ENCODE data around the gene CLEC7A.

CLEC7A gene

GRCh38 chr12:10094646-10095395 lies 35.2 kb downstream of the CLEC7A start:
- Histone ChIP-seq H3K27ac (ENCODE audit: low read length) (no peak overlapping the region), H3K4me1 (ENCODE audit: control insufficient read depth, insufficient read depth, low read length) (peaks cover 1% of the 10 kb centered on the region; the same call in 1 of the 2 replicates), H3K36me3 (ENCODE audit: control insufficient read depth, insufficient read depth, low read length) (no peaks in the 10 kb centered on the region), H3K4me3 (ENCODE audit: low read length) (no peak overlapping the region), H3K9me3 (ENCODE audit: control insufficient read depth, insufficient read depth, low read length) (no peaks in the 10 kb centered on the region), H3K27me3 (ENCODE audit: control insufficient read depth, insufficient read depth, low read length) (no peaks in the 10 kb centered on the region)
- no CpG with 5 or more reads among the region's 4 CpGs for WGBS (ENCODE audit: insufficient coverage, insufficient read length)
- no peak for DNase-seq (ENCODE audit: low read depth, low spot score)

- Histone ChIP-seq H3K4me3 (ENCODE audit: low read length) (no peak overlapping the region), H3K27me3 (ENCODE audit: control insufficient read depth, insufficient read depth, low read length) (no peaks in the 10 kb centered on the region), H3K27ac (ENCODE audit: low read length) (no peak overlapping the region), H3K9me3 (ENCODE audit: control insufficient read depth, insufficient read depth, low read length) (no peaks in the 10 kb centered on the region), H3K4me1 (ENCODE audit: control insufficient read depth, insufficient read depth, low read length) (no peaks in the 10 kb centered on the region), H3K36me3 (ENCODE audit: control insufficient read depth, insufficient read depth, low read length) (no peaks in the 10 kb centered on the region)
- WGBS (ENCODE audit: insufficient coverage, insufficient read length) = no CpG with 5 or more reads among the region's 8 CpGs
- DNase-seq (ENCODE audit: low read depth, low spot score) = no peak
These were observed 40.8 kb downstream of the CLEC7A start for GRCh38 chr12:10088955-10089900.

GRCh38 chr12:10088031-10088430 lies 42.0 kb downstream of the CLEC7A start:
- H3K4me1 ChIP-seq (ENCODE audit: control insufficient read depth, insufficient read depth, low read length) = no peaks in the 10 kb centered on the region
- no peaks in the 10 kb centered on the region for H3K36me3 ChIP-seq (ENCODE audit: control insufficient read depth, insufficient read depth, low read length)
- no peak overlapping the region for H3K4me3 ChIP-seq (ENCODE audit: low read length)
- H3K27me3 ChIP-seq (ENCODE audit: control insufficient read depth, insufficient read depth, low read length) = no peaks in the 10 kb centered on the region
- H3K9me3 ChIP-seq (ENCODE audit: control insufficient read depth, insufficient read depth, low read length) = no peaks in the 10 kb centered on the region
- no peak overlapping the region for H3K27ac ChIP-seq (ENCODE audit: low read length)
- no peak for DNase-seq (ENCODE audit: low read depth, low spot score)

- H3K9me3 ChIP-seq (ENCODE audit: control insufficient read depth, insufficient read depth, low read length) = no peaks in the 10 kb centered on the region
- H3K27ac ChIP-seq (ENCODE audit: low read length) = no peak overlapping the region
- no peaks in the 10 kb centered on the region for H3K36me3 ChIP-seq (ENCODE audit: control insufficient read depth, insufficient read depth, low read length)
- WGBS (ENCODE audit: insufficient coverage, insufficient read length) = no CpG with 5 or more reads among the region's 3 CpGs
- no peaks in the 10 kb centered on the region for H3K4me1 ChIP-seq (ENCODE audit: control insufficient read depth, insufficient read depth, low read length)
- no peak overlapping the region for H3K4me3 ChIP-seq (ENCODE audit: low read length)
- no peak for DNase-seq (ENCODE audit: low read depth, low spot score)
- H3K27me3 ChIP-seq (ENCODE audit: control insufficient read depth, insufficient read depth, low read length) = no peaks in the 10 kb centered on the region; the same call in 1 of the 2 replicates
These were observed 43.6 kb downstream of the CLEC7A start for GRCh38 chr12:10086387-10086786.

GRCh38 chr12:10084733-10085132 lies 45.3 kb downstream of the CLEC7A start:
- DNase-seq (ENCODE audit: low read depth, low spot score) = no peak
- Histone ChIP-seq H3K9me3 (ENCODE audit: control insufficient read depth, insufficient read depth, low read length) (no peaks in the 10 kb centered on the region), H3K4me3 (ENCODE audit: low read length) (no peak overlapping the region), H3K27me3 (ENCODE audit: control insufficient read depth, insufficient read depth, low read length) (no peaks in the 10 kb centered on the region; the same call in 1 of the 2 replicates), H3K4me1 (ENCODE audit: control insufficient read depth, insufficient read depth, low read length) (no peaks in the 10 kb centered on the region), H3K27ac (ENCODE audit: low read length) (no peak overlapping the region), H3K36me3 (ENCODE audit: control insufficient read depth, insufficient read depth, low read length) (no peaks in the 10 kb centered on the region)
- no CpG with 5 or more reads among the region's 6 CpGs for WGBS (ENCODE audit: insufficient coverage, insufficient read length)

GRCh38 chr12:10082117-10082874 lies 47.7 kb downstream of the CLEC7A start:
- Histone ChIP-seq H3K36me3 (ENCODE audit: control insufficient read depth, insufficient read depth, low read length) (no peaks in the 10 kb centered on the region), H3K4me3 (ENCODE audit: low read length) (no peak overlapping the region), H3K9me3 (ENCODE audit: control insufficient read depth, insufficient read depth, low read length) (no peaks in the 10 kb centered on the region), H3K27me3 (ENCODE audit: control insufficient read depth, insufficient read depth, low read length) (no peaks in the 10 kb centered on the region; the same call in 1 of the 2 replicates), H3K4me1 (ENCODE audit: control insufficient read depth, insufficient read depth, low read length) (no peaks in the 10 kb centered on the region), H3K27ac (ENCODE audit: low read length) (no peak overlapping the region)
- no peak for DNase-seq (ENCODE audit: low read depth, low spot score)
- no CpG with 5 or more reads among the region's 5 CpGs for WGBS (ENCODE audit: insufficient coverage, insufficient read length)

GRCh38 chr12:10075451-10075850 lies 54.5 kb downstream of the CLEC7A start:
- H3K36me3 ChIP-seq (ENCODE audit: control insufficient read depth, insufficient read depth, low read length) = no peaks in the 10 kb centered on the region
- H3K27me3 ChIP-seq (ENCODE audit: control insufficient read depth, insufficient read depth, low read length) = no peaks in the 10 kb centered on the region
- no peaks in the 10 kb centered on the region for H3K9me3 ChIP-seq (ENCODE audit: control insufficient read depth, insufficient read depth, low read length)

GRCh38 chr12:10073261-10073660 lies 56.7 kb downstream of the CLEC7A start:
- no peak for DNase-seq (ENCODE audit: low read depth, low spot score)
- no peaks in the 10 kb centered on the region for H3K4me1 ChIP-seq (ENCODE audit: control insufficient read depth, insufficient read depth, low read length)
- no CpG with 5 or more reads among the region's 5 CpGs for WGBS (ENCODE audit: insufficient coverage, insufficient read length)

More at GRCh38 chr12:10075451-10075850, 54.5 kb downstream of the CLEC7A start:
- no peak overlapping the region for H3K27ac ChIP-seq (ENCODE audit: low read length)
- no peaks in the 10 kb centered on the region for H3K4me1 ChIP-seq (ENCODE audit: control insufficient read depth, insufficient read depth, low read length)
- H3K4me3 ChIP-seq (ENCODE audit: low read length) = no peak overlapping the region
- DNase-seq (ENCODE audit: low read depth, low spot score) = no peak

GRCh38 chr12:10072131-10072530 lies 57.9 kb downstream of the CLEC7A start:
- no peak overlapping the region for H3K27ac ChIP-seq (ENCODE audit: low read length)
- H3K9me3 ChIP-seq (ENCODE audit: control insufficient read depth, insufficient read depth, low read length) = no peaks in the 10 kb centered on the region
- WGBS (ENCODE audit: insufficient coverage, insufficient read length) = no CpG with 5 or more reads among the region's 2 CpGs
- H3K36me3 ChIP-seq (ENCODE audit: control insufficient read depth, insufficient read depth, low read length) = no peaks in the 10 kb centered on the region
- H3K4me3 ChIP-seq (ENCODE audit: low read length) = no peak overlapping the region
- H3K4me1 ChIP-seq (ENCODE audit: control insufficient read depth, insufficient read depth, low read length) = no peaks in the 10 kb centered on the region
- no peak for DNase-seq (ENCODE audit: low read depth, low spot score)
- no peaks in the 10 kb centered on the region for H3K27me3 ChIP-seq (ENCODE audit: control insufficient read depth, insufficient read depth, low read length)

More at GRCh38 chr12:10073261-10073660, 56.7 kb downstream of the CLEC7A start:
- Histone ChIP-seq H3K4me3 (ENCODE audit: low read length) (no peak overlapping the region), H3K36me3 (ENCODE audit: control insufficient read depth, insufficient read depth, low read length) (no peaks in the 10 kb centered on the region), H3K27me3 (ENCODE audit: control insufficient read depth, insufficient read depth, low read length) (no peaks in the 10 kb centered on the region), H3K27ac (ENCODE audit: low read length) (no peak overlapping the region), H3K9me3 (ENCODE audit: control insufficient read depth, insufficient read depth, low read length) (no peaks in the 10 kb centered on the region)

GRCh38 chr12:10070380-10070779 lies 59.6 kb downstream of the CLEC7A start:
- H3K27me3 ChIP-seq (ENCODE audit: control insufficient read depth, insufficient read depth, low read length) = no peaks in the 10 kb centered on the region
- no peak overlapping the region for H3K4me3 ChIP-seq (ENCODE audit: low read length)
- no peaks in the 10 kb centered on the region for H3K4me1 ChIP-seq (ENCODE audit: control insufficient read depth, insufficient read depth, low read length)
- DNase-seq (ENCODE audit: low read depth, low spot score) = no peak
- H3K9me3 ChIP-seq (ENCODE audit: control insufficient read depth, insufficient read depth, low read length) = no peaks in the 10 kb centered on the region
- no CpG with 5 or more reads among the region's 4 CpGs for WGBS (ENCODE audit: insufficient coverage, insufficient read length)
- no peaks in the 10 kb centered on the region for H3K36me3 ChIP-seq (ENCODE audit: control insufficient read depth, insufficient read depth, low read length)
- no peak overlapping the region for H3K27ac ChIP-seq (ENCODE audit: low read length)
